ENCODE measurements around the gene RAB7B.

The RAB7B gene

GRCh38 chr1:205973377-205974232, 29.6 kb downstream of the RAB7B start:
- DNase-seq (ENCODE audit: low read depth in 3 of 3) = no peak

DNA sequence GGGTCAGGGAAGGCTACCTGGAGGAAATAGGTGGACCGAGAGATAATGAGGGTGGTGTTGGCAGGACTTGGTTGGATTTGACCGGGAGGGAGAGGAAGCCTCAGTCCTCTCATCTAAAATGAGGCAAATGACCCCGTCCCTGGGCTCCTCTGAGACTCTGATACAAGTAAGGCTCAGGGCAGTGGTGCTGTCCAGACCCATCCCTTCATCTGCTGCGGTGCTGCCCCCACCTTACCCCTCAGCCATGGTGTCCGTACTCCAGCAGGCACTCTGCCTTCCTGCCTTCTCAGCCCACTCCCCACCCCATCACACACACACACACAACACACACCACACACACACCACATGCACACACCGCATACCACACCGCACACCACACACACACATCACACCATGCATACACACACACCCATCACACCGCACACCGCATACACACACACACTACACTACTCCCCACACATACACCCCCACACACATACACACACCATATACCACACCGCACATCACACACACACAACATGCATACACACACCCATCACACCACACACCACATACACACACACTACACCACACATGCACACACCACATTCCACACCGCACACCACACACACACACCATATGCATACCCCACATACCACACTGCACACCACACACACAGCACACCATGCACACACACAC, 30.6 kb downstream of the RAB7B start:
- no peak for DNase-seq (ENCODE audit: low read depth in 3 of 3)

DNA sequence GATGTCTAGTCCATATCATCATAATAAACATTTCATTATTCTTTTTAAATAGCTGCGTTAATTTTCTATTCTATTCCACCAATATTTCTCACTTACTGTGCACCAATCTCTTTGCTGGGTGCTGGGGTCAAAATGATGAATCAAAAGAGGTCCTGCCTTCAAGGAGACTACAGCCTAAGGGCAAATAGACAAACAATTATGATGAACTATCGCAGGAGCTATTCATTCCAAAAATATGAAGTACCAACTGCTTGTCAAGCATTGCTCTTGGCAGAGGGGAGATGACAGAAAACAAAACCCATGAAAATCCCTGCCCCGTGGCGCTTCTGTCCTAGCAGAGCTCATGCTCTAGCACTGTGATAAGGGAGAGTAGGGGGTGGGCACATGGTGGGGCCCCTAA, 31.1 kb downstream of the RAB7B start:
- no peak for DNase-seq (ENCODE audit: low read depth in 3 of 3)

GRCh38 chr1:205971082-205971481, 32.1 kb downstream of the RAB7B start:
- no peak for DNase-seq (ENCODE audit: low read depth in 3 of 3)

- no peak for DNase-seq (ENCODE audit: low read depth in 3 of 3)
These were observed 32.7 kb downstream of the RAB7B start for GRCh38 chr1:205970486-205970885.

- no peak for DNase-seq (ENCODE audit: low read depth in 3 of 3)
These were observed 34.0 kb downstream of the RAB7B start for GRCh38 chr1:205969229-205969628.

DNA sequence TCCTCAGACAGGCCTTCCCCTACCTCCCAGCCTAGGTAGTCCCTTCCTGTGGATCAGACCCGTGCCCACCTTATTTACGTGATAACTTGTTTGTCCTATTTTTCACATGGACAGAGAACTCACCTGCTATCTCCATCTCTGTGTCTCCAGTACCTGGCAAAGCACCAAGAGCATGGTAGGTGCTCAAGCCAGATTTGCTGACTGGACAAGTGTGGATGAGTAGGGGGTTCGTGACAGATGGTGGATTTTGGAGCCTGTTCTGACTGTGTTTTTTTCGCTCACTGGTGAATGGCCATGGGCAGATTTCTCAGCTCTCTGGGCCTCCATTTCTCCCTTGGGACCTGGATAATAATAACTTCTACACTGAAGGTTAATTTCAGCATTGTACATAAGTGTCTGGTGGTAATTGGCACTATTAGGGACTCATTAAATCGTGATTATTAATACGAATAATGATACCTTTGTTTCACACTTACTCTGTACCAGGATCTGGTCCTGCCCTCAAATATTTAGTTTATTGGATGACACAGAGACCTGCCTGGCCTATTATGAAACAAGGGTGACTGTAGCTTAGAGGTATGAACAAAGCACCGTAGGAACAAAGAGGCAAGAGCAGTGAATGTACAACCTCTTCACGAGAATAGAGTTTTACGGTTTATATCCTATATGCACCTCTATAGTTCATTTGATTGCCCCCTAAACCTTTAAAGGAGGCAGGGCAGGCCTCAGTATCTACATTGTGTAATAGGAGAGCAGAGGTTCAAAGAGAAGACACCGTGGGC, 35.5 kb downstream of the RAB7B start:
- no peak for DNase-seq (ENCODE audit: low read depth in 3 of 3)

- DNase-seq (ENCODE audit: low read depth in 3 of 3) = no peak
These were observed 37.9 kb downstream of the RAB7B start for GRCh38 chr1:205965036-205965884.

- no peak for DNase-seq (ENCODE audit: low read depth in 3 of 3)
These were observed 39.6 kb downstream of the RAB7B start for GRCh38 chr1:205963352-205964155.

GRCh38 chr1:205962821-205963221, 40.4 kb downstream of the RAB7B start:
- no peak for DNase-seq (ENCODE audit: low read depth in 3 of 3)

- no peak for DNase-seq (ENCODE audit: low read depth in 3 of 3)
These were observed 41.0 kb downstream of the RAB7B start for GRCh38 chr1:205961991-205962820.

DNA sequence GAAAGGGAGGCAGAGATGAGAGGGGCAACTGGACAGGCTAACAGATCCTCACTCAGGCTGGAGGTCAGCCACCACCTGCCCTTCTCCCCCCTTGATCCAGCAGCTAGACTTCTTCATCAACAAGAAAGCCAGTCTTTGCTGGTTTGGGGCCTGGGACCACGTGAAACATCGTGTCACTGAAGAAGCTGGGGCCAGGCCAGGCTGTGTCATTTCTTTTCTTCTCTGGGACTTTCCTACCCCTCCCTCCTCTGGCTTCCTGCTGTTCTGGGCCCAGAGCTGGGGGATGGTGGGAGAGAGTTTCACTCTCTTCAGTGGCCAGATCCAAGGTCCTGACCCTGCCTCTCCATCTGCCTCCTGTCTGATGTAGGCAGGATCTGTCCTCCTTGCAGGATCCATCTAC, 41.8 kb downstream of the RAB7B start:
- no peak for DNase-seq (ENCODE audit: low read depth in 3 of 3)

GRCh38 chr1:205959789-205960188, 43.4 kb downstream of the RAB7B start:
- no peak for DNase-seq (ENCODE audit: low read depth in 3 of 3)

DNA sequence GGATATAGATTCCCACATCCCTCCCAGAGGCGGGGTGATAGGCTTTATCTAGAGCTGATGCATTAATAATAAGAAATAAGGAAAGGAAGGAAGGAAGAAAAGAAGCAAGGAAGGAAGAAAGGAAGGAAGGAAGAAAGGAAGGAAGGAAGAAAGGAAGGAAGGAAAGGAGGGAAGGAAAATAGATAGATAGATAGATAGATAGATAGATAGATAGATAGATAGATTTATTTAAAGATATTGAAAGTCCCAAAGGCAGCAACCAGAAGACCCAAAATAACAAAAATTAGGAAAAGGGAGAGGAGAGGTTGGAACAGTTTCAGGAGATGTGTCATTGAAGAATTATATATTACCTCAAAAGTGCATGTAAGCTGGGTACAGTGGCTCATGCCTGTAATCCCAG, 47.7 kb downstream of the RAB7B start:
- DNase-seq (ENCODE audit: low read depth in 3 of 3) = no peak

- no peak for DNase-seq (ENCODE audit: low read depth in 3 of 3)
These were observed 48.3 kb downstream of the RAB7B start for GRCh38 chr1:205954819-205955404.

- no peak for DNase-seq (ENCODE audit: low read depth in 3 of 3)
These were observed 51.4 kb downstream of the RAB7B start for GRCh38 chr1:205951746-205952145.

GRCh38 chr1:205950826-205951549, 52.2 kb downstream of the RAB7B start:
- DNase-seq (ENCODE audit: low read depth in 3 of 3) = no peak

GRCh38 chr1:205950280-205950679, 52.9 kb downstream of the RAB7B start:
- no peak for DNase-seq (ENCODE audit: low read depth in 3 of 3)

GRCh38 chr1:205949753-205950152, 53.4 kb downstream of the RAB7B start:
- DNase-seq (ENCODE audit: low read depth in 3 of 3) = no peak
